GM18909 (cell line): ENCODE data around the gene ZSCAN25.
"Not testable (repeated sequence)": the region's sequence is repeated elsewhere in the genome, so short reads cannot be mapped to it uniquely, and the experiment has no call there.

ENCODE experiments used
- ATAC-seq: cut with Tn5 transposase; IDR thresholded peaks from one replicate; pipeline ENCODE4 v1.9.1; 2021; ENCODE audit warnings: mild to moderate bottlenecking; ENCODE audit not compliant: unreplicated experiment, poor library complexity

Gene ZSCAN25

GRCh38 chr7:99616359-99617191 lies at the start of gene ZSCAN25:
Gene ZSCAN25 (plus strand): TSS chr7:99616946. CDS start chr7:99619607, 2,661 bp downstream.
- peak; percentile 94 for ATAC-seq

GRCh38 chr7:99568770-99569169 lies 48.0 kb upstream of the ZSCAN25 start:
- not testable (repeated sequence) for ATAC-seq

- no peak for ATAC-seq
Observed at GRCh38 chr7:99571768-99572167, 45.0 kb upstream of the ZSCAN25 start.

- ATAC-seq, result no peak
Observed at GRCh38 chr7:99573257-99573656, 43.5 kb upstream of the ZSCAN25 start.

DNA sequence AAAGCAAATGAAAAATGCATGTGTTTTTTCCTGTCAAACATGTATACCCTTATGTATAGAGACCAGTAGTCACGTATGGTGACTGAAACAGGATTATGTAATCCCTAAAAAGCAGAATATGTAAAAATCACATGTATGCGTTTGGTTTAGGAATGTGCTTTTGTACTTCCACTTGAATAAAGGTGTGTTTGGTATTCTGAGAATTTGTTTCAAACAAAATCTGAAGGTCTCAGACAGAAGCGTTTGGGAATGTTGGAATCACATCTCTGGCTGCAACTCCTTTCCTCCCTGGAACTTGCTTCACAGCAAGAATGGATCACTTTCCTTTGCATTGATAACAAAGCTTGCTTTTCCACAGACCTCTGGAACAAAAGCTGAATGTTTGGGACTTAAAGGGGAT lies 40.5 kb upstream of the ZSCAN25 start:
- no peak for ATAC-seq

DNA sequence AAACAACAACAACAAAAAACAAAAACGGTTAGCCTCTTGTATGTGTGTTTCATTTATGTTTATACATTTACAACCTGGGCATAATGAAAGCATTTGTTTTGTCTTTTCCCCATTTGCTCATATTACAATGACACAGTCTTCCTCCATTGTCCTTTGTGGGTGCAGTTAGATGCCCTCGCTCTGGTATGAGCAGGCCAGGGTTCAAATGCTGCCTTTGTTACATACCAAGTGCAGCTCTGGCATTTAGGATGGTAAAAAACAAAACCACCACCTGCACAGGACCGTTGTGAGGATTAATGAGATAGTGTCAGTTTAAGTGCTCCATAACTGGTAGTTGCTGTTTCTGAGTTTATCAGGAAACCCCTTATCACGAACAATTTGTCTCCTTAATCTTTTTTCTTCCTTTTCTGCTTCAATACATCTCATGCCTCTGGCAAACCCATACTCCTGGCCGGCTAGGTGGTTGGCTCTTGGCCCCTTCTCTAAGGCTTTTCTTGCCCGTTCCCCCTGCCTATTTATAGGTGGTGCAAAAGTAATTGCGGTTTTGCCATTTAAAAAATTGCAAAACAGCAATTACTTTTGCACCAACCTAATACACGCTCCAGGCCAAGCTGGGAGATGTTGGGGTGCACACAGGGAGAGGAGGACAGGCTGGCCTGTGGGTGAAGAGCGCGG lies 37.3 kb upstream of the ZSCAN25 start:
- no peak for ATAC-seq

DNA sequence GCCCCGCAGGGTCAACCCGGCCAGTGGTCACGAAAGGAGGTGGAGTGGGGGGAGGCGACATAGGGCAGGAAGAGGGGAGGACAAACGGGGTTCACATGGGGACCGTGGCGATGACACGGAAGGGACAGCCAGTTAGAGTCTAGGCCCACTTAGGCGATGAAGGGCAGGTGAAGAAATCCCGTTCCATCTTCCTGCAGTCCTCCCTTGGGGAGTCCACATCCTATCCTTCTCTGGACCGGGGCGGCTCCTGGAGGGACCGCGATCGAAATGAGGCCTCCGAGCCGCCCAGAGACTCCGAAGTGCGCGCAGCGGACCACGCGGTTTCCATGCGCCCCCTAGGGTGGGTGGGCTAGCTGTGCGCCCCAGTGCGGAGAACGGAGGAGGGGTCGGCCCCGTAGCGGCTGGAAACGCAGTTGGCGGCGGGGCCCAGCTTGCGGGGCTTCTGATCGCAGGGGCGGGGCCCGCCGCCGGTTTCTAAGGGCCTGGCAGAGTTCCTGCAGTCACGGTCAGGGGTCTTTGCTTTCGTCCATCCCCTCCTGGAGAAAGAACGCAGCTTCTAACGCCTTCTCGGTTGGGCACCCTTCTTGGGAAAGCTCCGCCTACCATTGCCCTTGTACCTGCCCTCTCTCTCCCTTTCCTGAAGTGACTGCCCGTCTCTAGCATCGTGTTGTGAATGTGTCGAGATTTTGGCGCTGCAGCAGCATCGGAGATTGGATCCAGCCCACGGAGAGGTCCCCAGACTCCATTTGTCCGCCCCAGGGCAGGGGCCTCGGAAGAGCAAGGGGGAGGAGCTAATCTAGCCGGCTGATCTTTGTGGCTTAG lies 36.6 kb upstream of the ZSCAN25 start:
- no peak for ATAC-seq

DNA sequence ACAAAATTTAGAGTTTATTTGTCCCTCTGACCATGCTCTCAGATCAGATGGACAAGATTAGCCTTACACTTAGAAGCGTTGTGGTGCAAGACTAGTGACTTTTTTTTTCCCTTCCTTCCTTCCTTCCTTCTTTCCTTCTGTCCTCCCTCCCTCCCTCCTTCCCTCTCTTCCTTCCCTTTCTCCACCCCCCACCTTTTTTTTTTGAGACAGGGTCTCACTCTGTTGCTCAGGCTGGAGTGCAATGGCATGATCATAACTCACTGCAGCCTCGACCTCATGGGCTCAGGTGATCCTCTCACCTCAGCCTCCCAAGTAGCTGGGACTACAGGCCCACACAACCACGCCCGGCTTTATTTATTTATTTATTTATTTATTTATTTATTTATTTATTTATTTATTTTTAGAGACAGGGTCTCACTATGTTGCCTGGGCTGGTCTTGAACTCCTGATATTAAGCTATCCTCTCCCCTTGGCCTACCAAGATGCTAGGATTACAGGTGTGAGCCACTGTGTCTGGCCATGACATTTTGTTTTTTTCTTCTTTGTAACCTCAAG lies 35.9 kb upstream of the ZSCAN25 start:
- ATAC-seq, result not testable (repeated sequence)

DNA sequence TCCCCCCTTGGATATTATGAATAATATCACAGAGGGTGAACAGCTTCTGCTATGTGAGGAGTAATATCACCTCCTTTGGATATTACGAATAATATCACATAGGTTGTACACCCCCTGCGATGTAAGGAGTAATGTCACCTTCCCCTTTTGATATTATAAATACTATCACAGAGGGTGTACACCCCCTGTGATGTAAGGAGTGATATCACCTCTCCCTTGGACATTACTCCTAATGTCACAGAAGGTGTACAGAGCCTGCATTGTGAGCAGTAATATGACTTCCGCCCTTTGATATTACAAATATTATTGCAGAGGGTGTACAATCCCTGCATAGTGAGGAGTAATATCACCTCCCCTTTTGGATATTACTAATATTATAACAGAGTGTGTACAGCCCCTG lies 27.9 kb upstream of the ZSCAN25 start:
- no peak for ATAC-seq

DNA sequence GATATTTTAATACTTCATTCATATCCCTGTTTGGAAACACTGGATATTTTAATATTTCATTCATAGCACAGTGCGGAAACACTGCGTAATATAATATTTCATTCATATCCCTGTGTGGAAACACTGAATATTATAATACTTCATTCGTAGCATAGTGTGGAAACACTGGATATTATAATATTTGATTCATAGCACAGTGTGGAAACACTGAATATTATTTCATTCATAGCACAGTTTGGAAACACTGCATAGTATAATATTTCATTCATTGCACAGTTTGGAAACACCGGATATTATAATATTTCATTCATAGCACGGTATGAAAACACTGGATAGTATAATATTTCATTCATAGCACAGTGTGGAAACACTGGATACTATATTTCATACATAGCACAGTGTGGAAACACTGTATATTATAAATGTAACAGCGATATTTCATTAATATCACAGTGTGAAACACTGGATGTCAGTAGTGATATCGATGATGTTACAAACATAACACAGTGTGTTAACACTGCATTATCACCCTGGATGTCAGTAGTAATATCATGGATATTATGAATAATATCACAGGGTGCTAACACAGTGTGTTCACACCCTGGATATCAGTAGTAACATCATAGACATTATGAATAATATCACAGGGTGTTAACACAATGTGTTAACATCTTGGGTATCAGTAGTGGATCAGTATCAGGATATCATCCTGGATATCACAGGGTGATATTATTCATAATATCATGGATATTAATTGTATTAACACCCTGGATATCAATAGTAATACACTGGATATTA lies 21.6 kb upstream of the ZSCAN25 start:
- no peak for ATAC-seq

GRCh38 chr7:99596408-99596955 lies 20.3 kb upstream of the ZSCAN25 start:
- ATAC-seq, result no peak

- ATAC-seq, result no peak
Observed at GRCh38 chr7:99597762-99598501, 18.8 kb upstream of the ZSCAN25 start, which contains the start of gene TMEM225B. Gene TMEM225B (plus strand): TSS chr7:99598267. CDS start chr7:99604389, 6,122 bp downstream.

DNA sequence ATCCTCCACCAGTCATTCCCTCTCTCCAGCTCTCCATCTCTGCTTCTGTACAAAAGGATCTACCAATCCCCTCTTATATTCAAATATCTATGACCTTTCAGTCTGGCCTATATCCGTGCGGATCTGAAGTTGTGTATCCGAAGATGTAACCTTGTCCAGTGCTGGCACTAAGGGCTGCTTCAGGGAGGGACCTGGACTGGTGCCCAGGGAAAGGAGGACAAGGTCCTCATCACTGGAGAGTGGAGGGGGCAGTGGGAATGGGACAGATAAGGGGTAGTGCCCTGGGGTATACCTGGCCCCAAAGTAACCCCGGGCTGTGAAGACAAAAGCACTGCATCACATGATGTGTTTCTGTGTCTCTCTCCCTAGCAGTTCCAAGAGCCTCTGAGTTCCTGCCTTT lies 16.9 kb upstream of the ZSCAN25 start:
- no peak for ATAC-seq

- ATAC-seq, result no peak
Observed at GRCh38 chr7:99601656-99602310, 15.0 kb upstream of the ZSCAN25 start.

DNA sequence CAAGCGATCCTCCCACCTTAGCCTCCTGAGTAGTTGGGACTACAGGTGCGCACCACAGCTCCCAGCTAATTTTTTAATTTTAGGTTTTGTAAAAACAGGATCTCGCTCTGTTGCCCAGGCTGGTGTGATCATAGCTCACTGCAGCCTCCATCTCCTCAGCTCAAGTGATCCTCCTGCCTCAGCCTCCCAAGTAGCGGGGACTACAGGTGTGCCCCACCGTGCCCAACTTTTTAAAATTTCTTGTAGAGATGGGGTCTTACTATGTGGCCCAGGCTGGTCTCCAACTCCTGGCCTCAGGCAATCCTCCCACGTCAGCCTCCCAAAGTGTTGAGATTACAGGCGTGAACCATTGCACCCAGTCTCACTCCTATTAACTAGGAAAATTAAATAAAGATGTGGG lies 11.2 kb upstream of the ZSCAN25 start:
- ATAC-seq, result no peak

GRCh38 chr7:99606531-99606930 lies 10.2 kb upstream of the ZSCAN25 start:
- no peak for ATAC-seq

GRCh38 chr7:99607548-99607947 lies 9.2 kb upstream of the ZSCAN25 start:
- ATAC-seq, result no peak

GRCh38 chr7:99614495-99614894 lies 2.3 kb upstream of the ZSCAN25 start:
- ATAC-seq, result no peak
